ENCODE data around the gene DEDD. TPM values are rescaled to one million over a fixed set of nuclear protein-coding genes. Genes with fewer than 3 reads are reported as not detected.

The DEDD gene, protein sequence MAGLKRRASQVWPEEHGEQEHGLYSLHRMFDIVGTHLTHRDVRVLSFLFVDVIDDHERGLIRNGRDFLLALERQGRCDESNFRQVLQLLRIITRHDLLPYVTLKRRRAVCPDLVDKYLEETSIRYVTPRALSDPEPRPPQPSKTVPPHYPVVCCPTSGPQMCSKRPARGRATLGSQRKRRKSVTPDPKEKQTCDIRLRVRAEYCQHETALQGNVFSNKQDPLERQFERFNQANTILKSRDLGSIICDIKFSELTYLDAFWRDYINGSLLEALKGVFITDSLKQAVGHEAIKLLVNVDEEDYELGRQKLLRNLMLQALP
- 10 to 100 TPM; 34.2 to 41.5 TPM for total RNA-seq
- long read RNA-seq, transcript DEDD-202 (6 exons, 2,345 nt), result major isoform, 24 of 38 reads
- long read RNA-seq, partial matches to known transcripts, result 4 of 38 reads
- long read RNA-seq, other reads (novel, unspliced or antisense), result 7 of 38 reads

DNA sequence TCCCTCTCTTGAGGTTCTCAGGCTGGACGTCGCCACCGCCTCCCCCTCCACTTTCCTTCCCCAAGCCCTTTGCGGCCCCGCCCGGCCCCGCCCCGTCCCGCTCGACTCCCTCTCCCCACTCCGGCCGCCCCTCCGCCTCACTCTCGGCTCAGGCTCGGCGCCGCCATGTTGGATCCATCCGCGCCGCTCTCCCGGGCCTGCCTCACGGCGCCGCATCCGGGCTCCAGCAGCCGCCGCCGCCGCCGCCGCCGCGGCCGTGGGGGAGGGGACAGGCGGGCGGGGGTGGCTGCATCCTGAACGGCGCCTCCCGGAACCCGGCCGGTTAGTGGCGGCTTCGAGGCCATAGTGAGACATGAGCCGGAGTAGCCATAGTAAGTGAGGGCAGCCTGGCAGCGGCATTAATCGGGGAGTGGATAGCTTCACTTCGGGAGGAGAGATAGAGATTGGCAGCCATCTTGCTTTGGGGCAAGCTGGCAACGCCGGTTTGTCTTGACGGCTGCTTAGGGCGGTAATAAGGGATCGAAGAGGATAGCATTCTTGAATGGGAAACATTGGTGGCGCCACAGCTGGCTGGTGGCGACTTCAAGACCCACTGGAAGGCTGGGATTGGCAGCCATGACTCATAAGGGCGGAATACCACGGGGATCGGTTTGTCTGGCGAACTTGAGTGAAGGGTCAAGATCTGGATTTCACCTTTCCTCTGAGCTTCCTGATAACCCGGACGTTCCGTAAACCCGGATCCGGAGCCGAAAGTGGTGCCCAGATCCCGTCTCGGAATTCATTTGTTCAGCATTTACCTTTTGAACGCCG, at the start of gene DEDD:
DEDD (minus strand) TSS at position 258 of the 810 bp plus-strand sequence. CDS start 8,205 bp downstream, outside the sequence.
- intact Hi-C loops (cut with DNase I, micrococcal nuclease), result no loop called here
- ATAC-seq, result peak; percentile 88

DNA sequence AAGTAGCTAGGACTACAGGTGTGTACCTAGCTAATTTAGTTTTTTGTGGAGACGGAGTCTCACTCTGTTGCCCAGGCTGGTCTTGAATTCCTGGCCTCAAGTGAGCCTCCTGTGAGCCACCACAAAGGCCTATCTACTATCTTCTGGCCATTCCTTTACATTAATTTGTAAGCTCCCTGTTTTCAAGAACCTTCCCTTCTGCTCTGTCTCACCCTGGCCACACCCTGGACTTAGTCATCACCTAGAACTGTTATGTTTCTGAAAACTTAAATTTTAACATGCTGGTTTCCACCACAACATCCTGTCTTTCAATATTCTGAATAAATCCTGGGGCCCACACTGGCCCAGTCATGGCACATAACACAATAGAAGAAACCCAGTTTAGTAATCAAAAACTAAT, 49.7 kb upstream of the DEDD start:
- ATAC-seq, result no peak
- intact Hi-C loops (cut with DNase I, micrococcal nuclease), result no loop called here
- no peak for DNase-seq

More for the DNA sequence above, at the start of gene DEDD:
- DNase-seq, result peak; percentile 91 to 96

DNA sequence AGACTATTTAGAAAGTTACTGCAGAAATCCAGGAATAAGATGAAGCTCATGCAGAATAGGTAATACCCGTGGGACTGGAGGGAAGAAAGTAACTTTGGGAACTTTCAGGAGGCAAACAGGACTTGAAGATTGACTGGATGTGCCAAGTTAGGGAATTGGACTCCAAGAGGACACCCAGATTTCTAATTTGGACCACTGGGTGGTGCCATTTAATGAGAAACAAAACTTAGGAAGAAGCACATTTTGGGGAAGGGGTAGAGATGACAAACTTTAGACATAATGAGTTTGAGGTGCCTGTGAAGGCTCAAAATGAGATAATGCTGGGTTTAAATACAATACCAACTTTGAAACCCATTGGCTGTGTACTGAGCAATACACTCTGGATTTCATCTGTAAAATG, 48.2 kb upstream of the DEDD start:
- ATAC-seq, result no peak
- intact Hi-C loops (cut with DNase I, micrococcal nuclease), result no loop called here
- DNase-seq, result no peak

DNA sequence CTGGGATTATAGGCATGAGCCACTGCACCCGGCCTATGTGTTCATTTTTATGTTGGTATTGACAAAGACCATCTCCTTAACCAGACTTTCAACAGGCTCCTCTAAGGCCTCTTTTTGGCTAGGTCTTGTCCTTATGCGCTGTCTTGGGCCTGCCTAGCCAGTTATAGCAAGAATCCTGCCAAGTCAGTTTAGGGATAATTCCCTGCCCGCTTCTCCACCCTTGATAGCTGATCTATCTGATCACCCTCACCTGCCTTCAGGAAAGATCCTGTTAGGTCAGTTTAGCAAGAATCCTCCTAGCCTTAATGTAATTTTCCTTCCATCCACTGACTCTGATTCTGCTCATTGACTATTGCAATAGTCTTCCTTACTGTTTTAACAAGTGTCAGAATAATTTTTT, 47.2 kb upstream of the DEDD start:
- DNase-seq (no peak), ATAC-seq (no peak)
- intact Hi-C loops (cut with DNase I, micrococcal nuclease), result no loop called here

DNA sequence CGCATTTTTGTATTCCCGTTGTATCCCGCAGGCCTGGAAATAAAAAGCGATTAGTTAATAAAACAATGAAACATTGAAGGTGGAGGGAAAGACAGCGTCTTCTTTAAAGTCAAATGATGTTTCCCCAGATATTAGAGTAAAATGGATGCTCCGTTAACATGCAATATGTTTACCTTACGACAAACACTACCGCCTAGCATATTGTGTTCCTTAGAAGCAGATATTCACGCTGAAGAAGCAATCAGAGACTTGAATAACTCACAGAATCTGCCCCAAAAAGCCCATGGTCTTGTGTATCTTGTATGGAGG, 45.4 kb upstream of the DEDD start:
- intact Hi-C loops (cut with DNase I, micrococcal nuclease), result no loop called here
- DNase-seq (no peak), ATAC-seq (no peak)

DNA sequence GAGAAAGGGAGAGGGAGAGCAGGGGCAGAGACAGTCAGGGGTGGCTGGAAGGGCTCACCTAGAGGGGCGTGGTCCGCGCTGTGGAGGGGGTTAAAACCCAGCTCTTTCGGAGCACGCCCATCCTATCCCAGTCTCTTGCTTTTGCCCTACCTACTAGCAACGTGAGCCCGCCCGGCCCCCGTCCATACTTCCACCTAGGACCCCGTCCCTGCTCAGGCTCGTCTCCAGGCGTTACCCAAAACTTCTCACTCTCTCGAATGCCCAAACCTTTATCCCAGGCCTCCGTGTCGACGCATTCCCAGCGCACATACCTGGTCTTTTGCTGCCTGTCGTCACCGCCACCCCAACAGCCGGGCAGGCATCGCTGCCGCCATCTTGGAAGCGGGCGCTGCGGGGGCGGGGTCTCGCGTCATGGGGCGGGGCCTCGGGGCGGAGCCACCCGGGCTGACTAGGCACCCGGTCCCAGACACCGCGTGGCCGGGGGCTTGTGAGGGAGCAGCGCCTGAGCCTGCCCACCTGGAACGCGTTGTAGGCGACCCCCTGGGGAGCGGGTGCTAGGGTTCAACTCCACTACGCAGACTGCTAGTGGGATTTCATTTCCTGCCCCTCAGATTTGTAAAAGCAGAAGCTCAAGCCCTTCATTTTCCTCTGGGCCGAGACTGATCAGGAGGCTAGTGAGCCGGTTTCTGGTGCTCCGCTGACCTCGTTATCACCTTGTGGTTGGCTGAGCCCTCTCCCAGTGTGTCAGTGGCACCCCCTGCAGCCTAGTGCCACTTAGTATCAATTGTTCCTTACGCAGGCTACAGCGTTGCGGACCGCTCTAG, 44.9 kb upstream of the DEDD start, which contains the start of gene B4GALT3:
B4GALT3 (minus strand) TSS at position 396 of the 824 bp plus-strand sequence. CDS start 1,447 bp downstream, outside the sequence.
- ATAC-seq (peak; percentile 96), DNase-seq (peak; percentile 82 to 94)
- intact Hi-C loops (cut with DNase I, micrococcal nuclease), result no loop called here

DNA sequence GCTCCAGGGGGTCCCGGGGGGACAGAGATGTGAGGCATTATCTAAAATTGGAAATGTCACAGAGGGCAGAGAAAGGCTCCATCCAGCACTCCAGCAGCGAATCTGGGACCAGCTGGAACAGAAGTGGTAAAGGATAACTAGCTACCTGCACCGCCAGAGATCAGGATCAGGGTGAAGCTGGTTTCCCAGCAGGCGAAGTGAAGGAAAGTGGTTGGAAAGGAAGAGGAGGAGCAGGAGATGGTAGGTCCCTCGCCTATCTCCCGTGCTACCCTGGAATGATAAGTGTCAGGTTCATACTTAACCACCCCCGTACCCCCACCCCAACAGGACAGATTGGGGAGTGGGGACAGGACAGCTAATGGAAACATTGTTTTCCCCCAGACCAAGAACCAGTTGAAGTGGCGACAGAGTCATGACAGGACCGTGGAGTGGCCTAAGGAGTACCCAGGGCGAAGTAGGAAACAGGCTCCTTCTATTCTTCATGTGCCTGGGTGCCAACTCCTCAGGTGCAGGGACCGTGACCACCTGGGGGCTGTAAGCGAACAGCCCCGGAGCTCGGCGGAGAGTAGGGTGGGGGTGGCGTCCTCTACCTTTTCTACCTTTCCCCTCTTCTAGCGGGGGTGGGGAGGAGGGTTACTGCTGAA, 44.1 kb upstream of the DEDD start:
- ATAC-seq, result peak; percentile 45
- intact Hi-C loops (cut with DNase I, micrococcal nuclease), result no loop called here

DNA sequence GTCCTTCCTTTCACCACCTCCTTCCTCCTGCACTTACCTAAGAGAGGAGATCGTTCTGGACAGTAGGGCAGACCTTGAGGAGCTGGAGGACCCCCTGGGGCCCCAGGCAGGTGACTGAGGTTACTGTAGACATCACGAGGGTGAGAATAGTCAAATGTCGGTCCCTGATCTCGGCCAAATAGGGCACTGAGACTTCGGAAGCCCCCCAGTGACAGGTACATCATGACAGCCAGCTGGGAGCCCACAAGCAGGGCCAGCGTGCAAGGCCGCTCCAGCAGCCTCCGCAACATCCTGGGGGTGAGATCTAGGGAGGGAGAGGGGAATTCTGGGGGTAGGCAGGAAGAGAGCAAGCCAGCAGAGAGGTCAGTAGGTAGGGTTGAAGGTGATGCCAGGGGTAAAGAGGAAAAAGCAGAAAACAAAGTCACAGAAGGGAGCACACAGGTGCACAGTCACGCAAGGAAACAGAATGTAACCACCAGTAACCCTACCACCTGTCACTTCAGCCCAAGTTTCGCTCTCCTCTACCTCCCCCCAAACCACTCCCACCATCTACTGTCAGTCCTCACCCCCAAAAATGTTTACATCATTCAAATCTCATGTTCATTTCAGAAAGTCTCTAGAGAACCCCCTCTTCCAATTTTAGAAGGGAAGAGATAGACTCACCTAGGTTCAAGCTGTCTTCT, 43.4 kb upstream of the DEDD start:
- DNase-seq, result no peak
- no peak for ATAC-seq
- intact Hi-C loops (cut with DNase I, micrococcal nuclease), result no loop called here

More for the DNA sequence above, 44.1 kb upstream of the DEDD start:
- DNase-seq, result no peak

DNA sequence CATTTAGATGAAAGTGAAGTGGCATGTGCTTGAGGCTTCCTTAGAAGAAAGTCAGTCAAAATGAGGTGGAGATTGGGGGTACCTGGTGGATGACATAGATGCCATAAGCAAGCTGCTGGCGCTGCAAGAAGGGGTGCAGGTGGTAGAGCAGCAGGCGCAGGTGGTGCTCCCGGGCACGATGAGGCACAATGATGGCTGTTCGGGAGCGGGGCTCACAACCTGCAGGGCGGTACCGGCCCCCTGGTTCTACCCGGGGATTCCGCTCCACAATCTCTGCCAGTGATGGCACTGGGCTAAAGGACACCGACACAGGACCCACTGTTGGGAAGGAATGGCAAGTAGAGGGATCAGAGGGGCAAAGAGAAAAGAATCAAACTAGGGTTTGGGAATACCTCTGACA, 42.4 kb upstream of the DEDD start:
- no peak for DNase-seq
- intact Hi-C loops (cut with DNase I, micrococcal nuclease), result no loop called here
- no peak for ATAC-seq

DNA sequence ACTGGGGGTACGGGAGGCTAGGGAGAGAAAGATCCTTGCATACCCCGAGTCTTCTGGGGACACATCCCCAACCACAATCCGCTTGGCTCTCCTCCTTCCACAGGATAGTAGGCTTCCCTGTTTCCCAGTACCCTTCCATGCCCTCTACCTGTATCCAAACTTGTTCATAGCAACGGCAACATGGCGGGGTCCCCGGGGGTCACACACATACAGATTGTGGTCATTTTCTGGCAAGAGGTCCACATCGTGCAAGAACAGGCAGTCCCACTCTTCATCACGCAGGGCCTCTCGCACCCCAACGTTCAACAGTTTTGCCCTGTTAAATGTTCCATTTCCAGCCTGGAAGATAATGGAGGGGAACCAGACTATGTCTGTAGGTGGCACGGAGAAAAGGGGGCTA, 41.2 kb upstream of the DEDD start:
- intact Hi-C loops (cut with DNase I, micrococcal nuclease), result no loop called here
- ATAC-seq (no peak), DNase-seq (no peak)

DNA sequence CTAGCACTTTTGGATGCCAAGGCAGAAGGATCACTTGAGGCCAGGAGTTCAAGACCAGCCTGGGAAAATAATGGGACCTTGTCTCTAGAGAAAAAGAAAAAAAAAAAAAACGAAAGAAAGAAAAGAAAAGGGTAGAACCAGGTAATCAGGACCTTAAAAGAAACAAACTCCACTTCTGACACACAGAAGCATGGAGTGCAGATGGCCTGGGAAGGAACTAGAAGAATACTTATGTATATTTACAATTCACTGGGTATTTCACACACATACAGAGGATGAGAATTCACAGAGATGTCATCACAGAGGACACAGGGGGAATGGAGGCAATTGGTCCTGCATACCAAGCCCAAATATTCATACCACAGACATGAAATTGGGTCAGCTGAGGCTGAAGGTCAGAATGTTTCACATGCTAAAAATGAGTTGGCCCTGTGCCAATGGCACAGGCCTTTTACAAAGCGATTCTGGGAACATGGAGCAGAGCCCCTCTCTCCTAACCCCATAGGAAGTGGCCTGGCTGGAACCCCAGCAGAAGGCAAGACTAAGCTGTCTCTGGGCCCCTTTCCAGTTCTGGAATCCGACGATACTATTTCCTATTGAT, 40.4 kb upstream of the DEDD start:
- ATAC-seq (no peak), DNase-seq (no peak)
- intact Hi-C loops (cut with DNase I, micrococcal nuclease), result no loop called here

DNA sequence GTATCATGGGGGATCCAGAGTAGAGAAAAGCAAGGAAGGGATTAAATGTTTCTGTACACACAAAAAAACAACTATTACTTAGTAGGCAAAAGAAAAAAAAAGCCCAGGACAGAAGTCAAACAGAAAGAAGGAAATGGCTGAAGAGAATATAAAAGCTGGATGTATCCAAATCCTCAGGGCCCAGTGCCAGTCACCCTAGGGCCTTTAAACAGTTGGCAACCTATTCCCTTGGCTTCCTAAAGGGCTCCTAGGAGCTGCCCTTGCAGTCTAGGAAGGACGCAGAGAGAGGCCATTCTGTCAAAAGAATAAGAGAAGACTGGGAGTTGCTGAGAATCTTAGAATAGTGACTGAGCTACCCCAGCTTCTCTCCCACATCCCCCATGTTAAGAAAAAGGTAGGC, 39.9 kb upstream of the DEDD start:
- ATAC-seq (no peak), DNase-seq (no peak)
- intact Hi-C loops (cut with DNase I, micrococcal nuclease), result no loop called here

DNA sequence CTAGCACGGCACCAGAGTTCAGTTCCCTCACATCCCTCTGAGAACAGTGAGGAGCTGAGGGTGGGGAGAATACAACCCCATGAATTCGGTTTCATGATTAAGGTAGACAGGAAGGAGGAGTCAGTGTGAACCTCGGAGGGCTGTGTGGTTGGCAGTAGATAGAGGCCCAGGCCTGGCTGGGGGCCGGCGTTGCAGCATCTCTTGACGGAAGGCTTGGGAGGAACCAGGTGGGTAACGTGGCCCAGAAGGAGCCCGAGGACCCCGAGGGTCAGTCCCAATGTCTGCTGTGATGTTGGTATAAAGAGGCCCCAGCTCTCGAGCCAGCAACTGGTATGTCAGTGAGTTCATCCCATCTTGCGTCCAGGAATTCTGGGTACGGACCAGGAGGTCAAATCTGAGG, 39.2 kb upstream of the DEDD start:
- intact Hi-C loops (cut with DNase I, micrococcal nuclease), result no loop called here
- DNase-seq (no peak), ATAC-seq (no peak)

DNA sequence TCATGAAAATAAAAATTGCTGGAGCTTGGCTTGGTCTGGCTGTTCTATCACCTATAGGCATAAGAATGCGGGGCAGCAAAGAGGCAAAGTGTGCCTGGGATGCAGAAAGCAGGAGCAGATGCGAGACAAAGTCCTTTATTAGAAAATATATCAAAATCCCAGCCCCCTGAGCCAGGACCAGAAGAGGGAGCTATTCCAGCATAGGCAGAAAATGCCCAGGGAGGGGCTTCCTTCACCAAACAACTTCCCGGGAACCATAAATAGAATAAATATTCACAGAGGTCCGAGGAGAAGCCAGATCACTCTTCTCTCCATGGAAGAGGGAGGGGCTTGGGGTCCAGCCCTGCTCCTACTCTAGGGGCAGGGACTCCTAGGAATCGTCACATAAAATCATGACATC, 38.7 kb upstream of the DEDD start:
- ATAC-seq (no peak), DNase-seq (no peak)
- intact Hi-C loops (cut with DNase I, micrococcal nuclease), result no loop called here

DNA sequence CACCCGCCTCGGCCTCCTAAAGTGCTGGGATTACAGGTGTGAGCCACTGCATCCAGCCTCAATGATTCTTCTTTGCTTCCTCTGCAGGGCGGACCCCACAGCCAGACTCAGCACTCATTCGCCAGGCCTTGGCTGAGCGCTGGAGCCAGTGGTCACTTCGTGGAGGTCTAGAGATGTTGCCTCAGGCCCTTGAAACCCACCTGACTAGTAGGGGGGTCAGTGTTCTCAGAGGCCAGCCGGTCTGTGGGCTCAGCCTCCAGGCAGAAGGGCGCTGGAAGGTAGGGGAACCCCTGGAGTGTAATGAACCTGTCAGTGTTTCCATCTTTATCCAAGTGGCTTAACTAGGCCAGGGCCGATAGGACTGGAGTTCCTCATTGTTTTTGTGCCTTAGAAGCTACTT, 36.4 kb upstream of the DEDD start:
- DNase-seq (no peak), ATAC-seq (no peak)
- intact Hi-C loops (cut with DNase I, micrococcal nuclease), result no loop called here

DNA sequence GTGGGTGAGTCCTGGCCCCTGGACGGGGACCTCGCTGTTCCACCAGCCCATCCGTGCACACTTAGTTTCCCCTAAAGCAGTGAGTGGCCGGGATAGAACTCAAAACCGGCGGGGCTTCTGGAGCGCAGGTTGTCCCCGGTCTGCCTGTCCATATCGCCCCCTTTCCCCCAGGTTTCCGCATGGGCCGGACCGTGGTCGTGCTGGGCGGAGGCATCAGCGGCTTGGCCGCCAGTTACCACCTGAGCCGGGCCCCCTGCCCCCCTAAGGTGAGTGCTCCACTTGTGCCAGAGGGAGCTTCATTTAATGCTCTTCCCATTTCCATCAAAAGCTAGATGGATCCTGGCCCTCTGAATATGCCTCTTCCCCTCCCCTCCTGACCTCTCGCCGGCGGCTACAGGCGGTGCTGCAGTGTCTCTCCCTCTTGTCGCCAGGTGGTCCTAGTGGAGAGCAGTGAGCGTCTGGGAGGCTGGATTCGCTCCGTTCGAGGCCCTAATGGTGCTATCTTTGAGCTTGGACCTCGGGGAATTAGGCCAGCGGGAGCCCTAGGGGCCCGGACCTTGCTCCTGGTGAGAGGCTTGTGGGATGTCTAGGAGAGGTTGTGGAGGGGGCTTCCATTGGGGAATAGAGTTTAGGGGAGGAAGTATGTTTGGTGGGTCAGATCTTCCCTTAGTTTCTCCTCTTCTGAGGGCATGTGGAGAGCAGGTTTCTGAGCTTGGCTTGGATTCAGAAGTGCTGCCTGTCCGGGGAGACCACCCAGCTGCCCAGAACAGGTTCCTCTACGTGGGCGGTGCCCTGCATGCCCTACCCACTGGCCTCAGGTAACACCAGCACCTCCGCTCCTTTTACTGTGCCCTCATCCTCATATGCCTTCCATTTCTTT, 34.4 kb upstream of the DEDD start:
- DNase-seq (no peak), ATAC-seq (peak; percentile 5)
- intact Hi-C loops (cut with DNase I, micrococcal nuclease), result no loop called here
